ENCODE results near the gene E2F4. TPM values are rescaled to one million over a fixed set of nuclear protein-coding genes. Genes with fewer than 3 reads are reported as not detected.

E2F4 gene
- polyA plus RNA-seq, 3 donors, result 25.5 to 72.6 (median 52.0) TPM

DNA sequence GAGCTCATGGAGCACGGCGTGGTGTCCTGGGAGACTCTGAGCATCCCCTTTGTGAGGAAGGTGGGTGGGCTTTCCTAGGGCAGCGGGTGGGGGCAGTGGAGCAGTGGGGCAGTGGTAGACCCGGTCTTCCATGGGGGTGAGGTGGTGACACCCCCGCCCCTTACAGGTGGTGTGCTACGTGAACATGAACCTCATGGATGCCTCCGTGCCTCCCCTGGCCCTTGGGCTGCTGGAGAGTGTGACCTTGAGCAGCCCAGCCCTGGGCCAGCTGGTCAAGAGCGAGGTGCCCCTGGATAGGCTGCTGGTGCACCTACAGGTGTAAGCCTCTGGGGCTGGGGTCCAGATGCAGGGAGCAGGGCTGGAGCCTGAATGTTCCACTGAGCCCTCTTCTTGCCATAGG lies 8.5 kb downstream of the E2F4 start:
- H3K27ac ChIP-seq (ENCODE audit: low read depth, low read length), result no peak overlapping the region
- 86 to 100% (median 96%) methylated on average over 8 of the region's 8 CpGs for WGBS, 3 donors

DNA sequence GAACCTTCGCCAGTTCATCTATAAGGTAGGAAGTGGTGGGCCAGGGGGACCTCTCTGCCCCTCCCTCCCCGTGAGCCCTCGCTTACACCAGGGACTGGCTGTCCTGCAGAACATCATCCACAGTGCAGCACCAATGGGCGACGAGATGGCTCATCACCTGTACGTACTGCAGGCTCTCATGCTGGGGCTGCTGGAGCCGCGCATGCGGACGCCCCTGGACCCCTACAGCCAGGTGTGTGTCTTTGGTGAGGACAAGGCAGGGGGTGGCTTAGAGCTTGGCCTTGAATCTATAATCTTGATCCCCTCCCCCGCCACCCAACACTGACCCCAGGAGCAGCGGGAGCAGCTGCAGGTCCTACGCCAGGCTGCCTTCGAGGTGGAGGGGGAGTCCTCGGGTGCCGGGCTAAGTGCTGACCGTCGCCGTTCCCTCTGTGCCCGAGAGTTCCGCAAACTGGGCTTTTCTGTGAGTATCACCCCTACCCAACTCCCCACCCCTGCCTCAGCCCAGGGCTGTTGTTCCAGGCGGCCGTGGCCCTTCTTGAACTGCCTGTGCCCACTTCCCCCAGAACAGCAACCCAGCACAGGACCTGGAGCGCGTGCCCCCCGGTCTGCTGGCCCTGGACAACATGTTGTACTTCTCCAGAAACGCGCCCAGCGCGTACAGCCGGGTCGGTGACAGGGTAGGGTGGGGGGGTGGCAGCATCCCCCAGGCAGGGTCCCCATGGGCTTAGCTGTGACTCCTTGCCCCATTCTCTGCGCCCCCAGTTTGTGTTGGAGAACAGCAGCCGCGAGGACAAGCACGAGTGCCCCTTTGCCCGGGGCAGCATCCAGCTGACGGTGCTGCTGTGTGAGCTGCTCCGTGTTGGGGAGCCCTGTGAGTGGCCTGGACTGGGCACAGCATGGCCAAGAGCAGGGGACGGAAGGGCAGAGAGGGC lies 9.7 kb downstream of the E2F4 start:
- 91 to 95% (median 95%) methylated on average over 38 to 40 of the region's 40 CpGs for WGBS, 3 donors
- H3K27ac ChIP-seq (ENCODE audit: low read depth, low read length), result no peak overlapping the region

DNA sequence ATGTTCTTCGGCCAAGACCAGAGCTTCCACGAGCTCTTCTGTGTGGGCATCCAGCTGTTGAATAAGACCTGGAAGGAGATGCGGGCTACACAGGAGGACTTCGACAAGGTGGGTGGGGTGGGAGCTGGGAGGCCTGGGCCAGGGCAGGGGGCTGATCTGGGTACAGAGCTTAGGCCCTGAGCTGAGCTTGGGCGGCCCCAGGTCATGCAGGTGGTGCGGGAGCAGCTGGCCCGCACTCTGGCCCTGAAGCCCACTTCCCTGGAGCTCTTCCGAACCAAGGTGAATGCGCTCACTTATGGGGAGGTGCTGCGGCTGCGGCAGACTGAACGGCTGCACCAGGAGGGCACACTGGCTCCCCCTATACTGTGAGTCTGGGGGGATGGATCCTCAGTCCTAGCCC lies 10.5 kb downstream of the E2F4 start:
- H3K27ac ChIP-seq (ENCODE audit: low read depth, low read length), result no peak overlapping the region
- 93 to 95% (median 95%) methylated on average over 12 of the region's 12 CpGs for WGBS, 3 donors

DNA sequence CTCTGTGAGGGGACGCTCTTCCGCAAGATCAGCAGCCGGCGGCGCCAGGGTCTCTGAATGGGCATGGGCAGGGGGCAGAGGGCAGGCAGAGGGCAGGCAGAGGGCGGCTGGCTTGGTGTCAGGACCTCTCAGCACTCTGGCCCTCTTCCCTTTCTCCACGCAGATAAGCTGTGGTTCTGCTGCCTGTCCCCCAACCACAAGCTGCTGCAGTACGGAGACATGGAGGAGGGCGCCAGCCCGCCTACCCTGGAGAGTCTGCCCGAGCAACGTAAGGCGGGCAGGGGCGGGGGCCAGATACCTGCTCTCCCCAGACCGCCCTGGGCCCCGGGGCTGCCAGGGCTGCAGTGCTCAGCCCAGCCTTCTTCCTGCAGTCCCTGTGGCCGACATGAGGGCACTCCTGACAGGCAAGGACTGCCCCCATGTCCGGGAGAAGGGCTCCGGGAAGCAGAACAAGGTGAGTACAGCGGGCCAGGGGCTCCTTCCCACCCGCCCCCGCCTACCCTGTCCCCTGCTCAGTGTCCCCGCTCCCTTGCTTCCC lies 11.1 kb downstream of the E2F4 start:
- WGBS, 3 donors, result 88 to 94% (median 90%) methylated on average over 23 of the region's 23 CpGs
- no peak overlapping the region for H3K27ac ChIP-seq (ENCODE audit: low read depth, low read length)

DNA sequence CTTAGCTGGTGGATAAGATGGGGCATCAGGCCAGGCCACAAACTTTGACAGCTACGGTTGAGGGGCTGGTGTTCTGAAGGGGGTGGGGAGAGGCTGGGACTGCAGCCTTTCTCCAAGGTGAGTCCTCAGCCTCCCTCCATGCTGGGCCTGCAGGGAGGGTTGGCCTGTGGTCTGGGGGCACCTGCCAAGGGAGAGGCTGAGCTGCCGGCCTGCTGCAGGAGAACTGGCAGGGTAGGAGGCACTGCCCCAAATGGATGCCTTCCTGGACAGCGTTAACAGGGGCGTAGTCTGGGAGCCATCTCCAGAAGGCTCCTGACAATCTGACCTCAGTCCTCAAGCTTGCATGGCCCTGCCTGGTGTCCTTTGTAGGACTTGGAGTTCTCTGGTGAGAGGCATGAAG lies 12.1 kb downstream of the E2F4 start:
- no peak overlapping the region for H3K27ac ChIP-seq (ENCODE audit: low read depth, low read length)
- WGBS, 3 donors, result 73 to 89% (median 74%) methylated on average over 4 of the region's 4 CpGs

DNA sequence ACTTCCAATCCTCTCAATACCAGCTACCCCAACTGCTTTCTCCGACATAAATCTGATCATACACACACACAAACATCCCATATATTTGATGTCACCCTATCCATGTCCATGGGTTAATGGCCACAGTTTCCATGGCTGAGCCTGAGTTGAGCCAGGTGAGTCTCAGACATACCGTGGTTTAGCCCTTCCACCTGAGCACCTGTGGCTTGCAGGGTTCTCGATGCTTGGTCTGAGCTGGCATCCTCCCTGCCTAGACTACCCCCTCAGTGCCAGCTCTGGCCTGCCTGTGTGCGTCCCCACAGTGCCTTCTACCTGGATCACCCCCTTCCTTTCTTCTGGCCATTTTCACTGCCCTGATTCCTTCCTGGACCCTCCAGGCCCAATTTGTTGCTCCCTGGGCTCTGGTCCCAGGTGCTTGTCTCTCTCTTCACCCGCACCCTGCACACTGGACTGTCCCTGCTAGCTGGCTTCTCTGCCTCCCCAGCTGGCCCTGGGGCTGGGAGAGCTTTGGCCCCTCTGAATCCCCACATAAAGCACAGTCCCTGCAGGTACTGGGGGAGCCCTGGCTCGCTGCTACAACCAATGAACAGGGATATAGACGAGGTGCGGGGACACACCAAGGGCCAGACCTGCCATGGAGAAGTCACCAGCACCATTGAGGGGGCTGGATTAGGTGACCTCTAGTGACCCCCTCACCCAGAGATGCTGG lies 14.3 kb downstream of the E2F4 start:
- 94 to 96% (median 94%) methylated on average over 8 of the region's 8 CpGs for WGBS, 3 donors

DNA sequence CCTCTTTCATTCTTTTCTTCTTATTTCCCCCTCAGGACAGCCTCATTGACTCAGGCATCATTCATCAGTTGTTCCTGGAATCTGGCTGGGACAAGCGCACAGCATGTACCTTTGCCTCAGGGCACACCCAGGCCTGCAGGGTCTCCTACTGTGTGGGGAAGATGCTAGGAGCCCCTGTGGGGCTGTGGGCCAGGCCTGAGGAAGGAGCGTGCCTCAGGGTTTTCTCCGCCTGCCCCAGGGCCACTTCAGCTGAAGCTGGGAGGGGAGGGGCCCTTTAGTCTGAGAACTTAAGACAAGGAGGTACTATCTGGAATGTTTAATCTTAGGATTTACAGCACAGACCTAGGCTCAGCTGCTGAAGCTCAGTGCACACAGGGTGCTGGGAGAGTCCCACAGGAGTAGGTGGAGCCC lies 14.9 kb downstream of the E2F4 start:
- 93 to 97% (median 94%) methylated on average over 3 of the region's 3 CpGs for WGBS, 3 donors
- no peak overlapping the region for H3K27ac ChIP-seq (ENCODE audit: low read depth, low read length)

More for the DNA sequence above, 14.3 kb downstream of the E2F4 start:
- H3K27ac ChIP-seq (ENCODE audit: low read depth, low read length), result no peak overlapping the region

DNA sequence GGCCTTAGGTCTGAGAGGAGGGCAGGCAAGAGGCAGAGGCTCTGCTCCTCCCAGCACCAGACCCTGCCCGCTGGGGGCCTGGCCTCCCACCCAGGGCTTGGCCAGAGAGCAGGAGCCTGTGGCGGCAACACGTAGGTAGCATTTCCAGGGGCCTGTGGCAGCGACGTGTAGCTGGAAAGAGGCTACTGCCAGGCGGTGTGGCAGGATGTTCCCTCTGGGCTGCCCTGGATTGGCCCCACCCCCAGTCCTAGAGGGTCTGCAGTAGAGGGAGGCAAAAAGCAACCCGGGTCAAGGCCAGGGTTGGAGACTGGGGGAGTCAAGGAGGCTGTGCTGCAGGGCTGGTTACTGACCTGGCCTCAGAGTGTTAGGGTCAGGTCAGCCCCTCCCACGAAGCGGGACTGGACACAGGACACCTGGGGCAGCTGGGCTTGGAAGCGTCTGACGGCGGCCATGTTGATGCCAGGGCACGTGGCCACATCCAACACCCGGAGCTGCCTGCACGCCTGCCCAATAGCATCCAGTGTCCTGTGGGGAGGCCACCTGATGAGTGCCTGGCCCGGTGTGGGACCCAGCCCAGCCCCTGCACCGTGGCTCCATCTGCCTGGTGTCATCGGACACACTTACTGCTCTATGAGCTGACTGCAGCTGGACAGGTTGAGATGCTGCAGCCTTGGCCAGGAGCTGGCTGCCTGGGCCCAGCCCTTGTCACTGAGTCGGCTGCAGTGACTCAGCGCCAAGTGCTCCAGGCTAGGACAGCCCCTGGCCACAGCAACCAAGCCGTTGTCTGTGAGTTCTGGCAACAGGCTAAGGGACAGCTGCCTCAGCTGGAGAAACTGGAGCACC lies 15.5 kb downstream of the E2F4 start:
- no peak overlapping the region for H3K27ac ChIP-seq (ENCODE audit: low read depth, low read length)
- WGBS, 3 donors, result 75 to 80% (median 78%) methylated on average over 21 of the region's 21 CpGs

DNA sequence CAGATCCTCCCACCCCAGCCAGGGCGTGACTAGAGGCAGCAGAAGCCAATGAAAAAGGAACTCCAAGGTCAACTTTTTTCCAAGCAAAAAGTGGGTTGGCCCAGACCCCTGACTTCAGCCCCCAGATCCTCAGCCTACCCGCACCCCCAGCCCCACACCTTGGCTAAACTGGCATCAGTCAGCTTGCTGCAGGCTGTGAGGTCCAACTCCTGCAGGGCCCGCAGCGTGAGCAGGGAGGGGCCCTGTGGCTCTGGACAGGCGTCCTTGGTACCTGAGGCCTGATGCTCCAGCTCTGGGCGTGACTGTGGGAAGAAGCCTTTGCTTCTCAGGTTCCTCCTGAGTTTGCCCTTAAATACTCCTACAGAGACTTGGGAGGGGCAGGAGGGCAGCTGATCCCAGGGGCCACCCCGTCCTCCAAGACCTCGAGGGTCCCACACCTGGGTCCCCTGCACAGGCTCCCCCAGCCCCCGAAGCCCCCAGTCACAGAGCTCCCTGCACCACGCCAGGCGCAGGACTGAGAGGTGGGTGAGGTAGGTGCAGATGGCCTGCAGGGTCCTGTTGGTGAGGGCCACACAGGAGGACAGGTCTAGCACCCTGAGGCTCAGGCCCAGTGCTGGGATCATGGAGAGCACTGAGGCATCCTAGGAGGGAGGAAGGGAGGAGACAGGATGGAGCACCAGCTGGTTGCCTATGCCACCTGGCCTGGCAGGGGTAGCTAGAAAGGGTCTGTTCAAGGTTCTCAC lies 16.4 kb downstream of the E2F4 start:
- 78 to 94% (median 94%) methylated on average over 11 of the region's 11 CpGs for WGBS, 3 donors
- no peak overlapping the region for H3K27ac ChIP-seq (ENCODE audit: low read depth, low read length)

DNA sequence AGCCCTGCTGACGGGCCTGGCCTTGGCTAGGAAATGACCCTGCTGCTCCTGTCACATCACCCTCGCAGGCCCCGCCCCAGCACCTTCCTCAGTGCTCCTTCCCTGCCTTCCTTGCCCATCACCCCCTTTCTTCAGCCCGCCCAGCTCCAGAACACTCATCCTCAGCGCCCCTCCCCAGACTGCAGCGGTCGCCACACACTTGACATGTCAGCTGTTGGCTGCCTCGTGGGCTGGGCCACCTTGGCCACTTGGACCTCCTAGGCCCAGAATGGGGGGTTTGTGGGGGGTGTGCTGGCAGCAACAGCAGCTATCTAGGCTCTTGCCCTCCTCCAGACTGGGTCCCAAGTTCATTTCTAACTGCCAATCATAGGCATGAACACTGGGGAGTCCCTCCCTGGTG lies 17.6 kb downstream of the E2F4 start:
- no peak overlapping the region for H3K27ac ChIP-seq (ENCODE audit: low read depth, low read length)
- WGBS, 3 donors, result 86 to 93% (median 91%) methylated on average over 7 to 8 of the region's 8 CpGs

DNA sequence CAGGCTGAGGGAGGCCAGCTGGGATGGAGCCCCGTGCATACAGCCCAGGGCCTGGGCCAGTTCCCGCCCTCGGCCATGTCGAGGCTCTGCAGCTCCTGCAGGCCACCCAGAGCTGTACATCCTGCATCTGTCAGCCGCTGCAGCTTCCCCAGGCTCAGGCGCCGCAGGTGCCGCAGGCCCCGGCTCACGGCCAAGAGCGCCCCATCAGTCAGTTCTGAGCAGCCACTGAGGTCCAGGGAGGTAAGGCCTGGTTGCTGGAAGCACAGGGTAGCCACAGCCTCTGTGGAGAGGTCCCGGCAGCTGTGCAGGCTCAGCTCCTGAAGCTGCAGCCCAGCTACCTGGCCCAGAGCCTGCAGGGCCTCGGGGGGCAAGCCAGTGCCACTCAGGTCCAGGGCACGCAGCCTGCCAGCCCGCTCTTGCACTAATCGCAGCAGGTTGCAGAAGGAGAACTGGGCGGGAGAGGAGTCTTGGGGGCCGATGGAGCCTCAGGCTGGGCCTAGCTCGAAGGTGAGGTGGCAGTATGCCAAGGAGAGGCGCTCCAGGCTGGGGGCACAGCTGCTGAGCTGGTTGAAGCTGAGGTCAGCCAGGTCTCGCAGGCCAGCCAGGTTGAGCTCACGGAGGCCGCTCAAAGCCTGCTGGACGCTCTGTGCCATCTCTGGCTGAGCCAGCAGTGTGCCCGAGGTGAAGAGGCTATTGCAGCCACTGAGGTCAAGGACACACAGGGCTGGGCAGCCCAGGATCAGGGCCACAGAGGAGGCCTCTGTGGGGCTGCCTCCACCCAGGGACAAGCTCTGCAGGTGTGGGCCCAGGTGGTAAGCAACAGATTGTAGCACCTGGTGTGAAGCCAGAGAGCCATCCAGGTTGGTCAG lies 18.3 kb downstream of the E2F4 start:
- 89 to 92% (median 90%) methylated on average over 22 to 25 of the region's 25 CpGs for WGBS, 3 donors
- H3K27ac ChIP-seq (ENCODE audit: low read depth, low read length), result no peak overlapping the region

DNA sequence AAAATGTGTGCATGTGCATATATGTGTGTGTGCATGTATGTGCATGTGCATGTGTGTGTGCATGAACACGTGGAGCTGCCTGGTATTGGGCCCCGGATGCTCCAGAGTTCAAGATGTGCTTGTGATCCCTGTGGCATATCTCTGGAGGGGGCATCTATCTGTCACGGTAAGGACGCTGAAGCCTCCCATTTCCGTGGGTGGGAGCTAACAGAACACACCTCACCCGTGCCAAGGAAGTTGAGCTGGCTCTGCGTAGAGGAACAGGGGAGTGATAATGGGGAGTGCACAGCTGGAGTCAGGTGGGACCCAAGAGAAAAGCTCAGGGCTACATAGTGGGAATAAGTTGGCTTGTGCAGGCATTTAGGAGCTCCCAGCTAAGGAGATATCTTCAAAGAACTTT lies 19.7 kb downstream of the E2F4 start:
- 77 to 91% (median 80%) methylated on average over 7 of the region's 7 CpGs for WGBS, 3 donors
- H3K27ac ChIP-seq (ENCODE audit: low read depth, low read length), result no peak overlapping the region

DNA sequence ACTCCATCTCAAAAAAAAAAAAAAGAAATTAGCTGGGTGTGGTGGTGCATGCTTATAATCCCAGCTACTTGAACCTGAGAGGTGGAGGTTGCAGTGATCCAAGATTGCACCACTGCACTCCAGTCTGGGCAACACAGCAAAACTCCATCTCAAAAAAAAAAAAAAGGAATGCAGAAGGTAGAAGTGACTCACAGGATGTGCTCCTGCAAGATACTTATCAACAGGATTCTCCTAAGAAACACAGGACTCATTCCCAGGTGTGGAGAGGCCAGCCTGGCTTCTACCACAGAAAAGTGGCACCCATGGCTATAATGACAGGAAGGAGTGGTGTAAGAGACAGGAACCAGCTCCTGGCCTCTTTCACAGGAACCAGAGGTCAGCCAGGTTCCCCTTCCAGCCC lies 20.8 kb downstream of the E2F4 start:
- H3K27ac ChIP-seq (ENCODE audit: low read depth, low read length), result no peak overlapping the region

DNA sequence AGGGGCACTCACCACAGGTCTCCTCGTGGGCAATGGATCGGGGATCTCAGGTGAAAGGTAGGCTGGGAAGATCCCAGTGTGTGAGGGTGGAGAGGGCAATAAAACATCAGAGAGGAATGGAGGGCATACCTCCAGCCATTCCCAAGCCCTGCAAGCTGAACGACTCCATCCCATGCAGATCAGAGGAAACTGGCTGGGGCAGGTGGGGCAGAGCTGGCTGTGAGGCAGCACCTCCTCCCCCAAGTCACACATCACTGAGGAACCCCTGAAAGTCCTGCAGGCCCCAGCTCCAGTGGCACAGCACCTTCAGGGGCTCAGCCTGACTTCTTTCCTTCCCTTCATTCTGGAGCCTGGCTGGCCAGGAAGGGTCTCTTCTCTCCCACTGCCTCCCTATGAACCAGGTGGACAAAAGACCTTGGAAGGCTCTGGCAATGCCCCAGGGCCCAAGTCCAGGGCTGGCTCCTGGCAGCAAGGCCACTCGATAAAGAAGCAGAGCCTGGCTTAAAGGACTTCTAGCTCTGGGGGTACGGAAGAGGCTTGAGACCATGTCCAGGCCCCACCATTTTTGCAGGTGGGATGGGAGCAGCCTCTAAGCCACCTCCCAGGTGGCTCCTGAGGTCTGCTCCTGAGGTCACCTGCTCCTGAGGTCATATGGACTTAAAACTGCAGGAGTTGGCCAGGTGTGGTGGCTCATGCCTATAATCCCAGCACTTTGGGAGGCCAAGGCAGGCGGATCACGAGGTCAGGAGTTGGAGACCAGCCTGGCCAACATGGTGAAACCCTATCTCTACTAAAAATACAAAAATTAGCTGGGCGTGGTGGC lies 21.5 kb downstream of the E2F4 start:
- WGBS, 3 donors, result 42 to 76% (median 74%) methylated on average over 8 of the region's 8 CpGs
- H3K27ac ChIP-seq (ENCODE audit: low read depth, low read length), result no peak overlapping the region

DNA sequence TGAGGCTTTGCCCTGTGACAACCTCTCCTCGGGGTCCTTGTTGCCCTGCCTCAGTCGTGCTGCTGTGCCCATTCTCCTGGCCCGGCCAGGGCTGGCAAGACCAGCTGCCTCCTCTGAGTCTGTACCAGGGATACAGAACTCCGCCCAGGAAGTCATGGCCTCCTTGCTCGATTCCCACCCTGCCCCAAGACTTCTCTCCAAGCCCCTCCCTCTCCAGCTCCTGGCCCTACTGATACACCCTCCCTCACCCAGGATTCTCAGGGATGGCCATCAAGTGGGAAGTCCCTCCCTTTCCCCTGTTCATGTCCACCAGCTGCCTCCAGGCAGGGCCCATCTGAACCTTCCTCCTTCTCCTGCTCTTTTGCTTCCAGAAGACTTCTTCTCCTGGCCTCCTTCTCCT lies 23.8 kb downstream of the E2F4 start:
- 63 to 73% (median 71%) methylated on average over 5 of the region's 5 CpGs for WGBS, 3 donors
- no peak overlapping the region for H3K27ac ChIP-seq (ENCODE audit: low read depth, low read length)
